HFFc6 (cell line): ENCODE measurements around the gene LGALS3BP. TPM values are rescaled to one million over a fixed set of nuclear protein-coding genes. Genes with fewer than 3 reads are reported as not detected.

ENCODE experiments used
- total RNA-seq, 6 experiments: library from RNA; stranded (reverse); fragmentation: NEBNext Ultra II Directional; extraction: Animal tissue kit (Norgen Biotek cat#: 25700); gene quantifications; 2 replicates in 1 of 6; 3 replicates in 5 of 6; pipeline ENCODE4 v1.2.3, GENCODE V29; 2021

LGALS3BP gene
- total RNA-seq, 6 experiments from 2014 or later = 31.1 to 46.4 (median 43.4) TPM

Other genes starting within 250 kb of the LGALS3BP start
- gene CYTH1, start 197.7 kb downstream of the LGALS3BP start, total RNA-seq = 10 to 100 TPM in 4 of 6 experiments, 1 to 10 TPM in 2; 7.7 to 15.3 (median 10.9) TPM
- gene USP36, start 139.1 kb downstream of the LGALS3BP start, total RNA-seq = 10 to 100 TPM; 43.6 to 50.3 (median 46.2) TPM
- gene CEP295NL, start 76.7 kb downstream of the LGALS3BP start, total RNA-seq = 1 to 10 TPM in 4 of 6 experiments, under 1 TPM in 2; 0.85 to 2.7 (median 1.6) TPM
- gene TIMP2, start 54.5 kb downstream of the LGALS3BP start, total RNA-seq = 100 to 1,000 TPM; 547 to 705 (median 601) TPM
- 100 to 1,000 TPM in 2 of 6 experiments, 10 to 100 TPM in 4; 84.2 to 103 (median 92.4) TPM for gene CANT1, start 29.8 kb upstream of the LGALS3BP start, total RNA-seq
- gene C1QTNF1, start 44.2 kb upstream of the LGALS3BP start, total RNA-seq = 10 to 100 TPM in 2 of 6 experiments, 1 to 10 TPM in 4; 8.0 to 15.0 (median 8.6) TPM
- 10 to 100 TPM; 11.1 to 13.8 (median 11.8) TPM for gene ENGASE, start 94.9 kb upstream of the LGALS3BP start, total RNA-seq